GM18498 (cell line): Measurements from ENCODE around the gene IQSEC3.
"Not testable (repeated sequence)": the region's sequence is repeated elsewhere in the genome, so short reads cannot be mapped to it uniquely, and the experiment has no call there.

Experiments used
- ATAC-seq: cut with Tn5 transposase; IDR thresholded peaks from one replicate; pipeline ENCODE4 v1.9.1; 2021; ENCODE audit warnings: mild to moderate bottlenecking, moderate library complexity; ENCODE audit not compliant: unreplicated experiment

Gene IQSEC3

DNA sequence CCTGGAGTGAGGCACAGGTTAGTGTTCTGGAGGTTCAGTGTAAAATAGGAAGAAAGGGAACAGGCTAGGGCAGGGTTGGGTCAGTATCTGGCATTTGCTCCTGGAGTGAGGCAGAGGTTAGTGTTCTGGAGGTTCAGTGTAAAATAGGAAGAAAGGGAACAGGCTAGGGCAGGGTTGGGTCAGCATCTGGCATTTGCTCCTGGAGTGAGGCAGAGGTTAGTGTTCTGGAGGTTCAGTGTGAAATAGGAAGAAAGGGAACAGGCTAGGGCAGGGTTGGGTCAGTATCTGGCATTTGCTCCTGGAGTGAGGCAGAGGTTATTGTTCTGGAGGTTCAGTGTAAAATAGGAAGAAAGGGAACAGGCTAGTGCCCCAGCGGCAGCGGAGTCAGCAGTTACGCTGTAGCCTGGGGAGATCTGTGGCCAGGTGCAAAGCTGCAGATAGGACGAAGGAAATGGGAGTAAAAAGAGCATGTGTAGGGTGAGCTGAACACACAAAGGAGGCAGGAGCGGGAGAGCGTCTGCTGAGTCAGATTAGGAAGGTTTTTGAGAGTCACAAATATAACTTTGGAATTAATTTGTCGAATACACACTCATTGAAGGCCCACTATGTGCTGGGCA, 67.2 kb downstream of the IQSEC3 start:
- not testable (repeated sequence) for ATAC-seq

DNA sequence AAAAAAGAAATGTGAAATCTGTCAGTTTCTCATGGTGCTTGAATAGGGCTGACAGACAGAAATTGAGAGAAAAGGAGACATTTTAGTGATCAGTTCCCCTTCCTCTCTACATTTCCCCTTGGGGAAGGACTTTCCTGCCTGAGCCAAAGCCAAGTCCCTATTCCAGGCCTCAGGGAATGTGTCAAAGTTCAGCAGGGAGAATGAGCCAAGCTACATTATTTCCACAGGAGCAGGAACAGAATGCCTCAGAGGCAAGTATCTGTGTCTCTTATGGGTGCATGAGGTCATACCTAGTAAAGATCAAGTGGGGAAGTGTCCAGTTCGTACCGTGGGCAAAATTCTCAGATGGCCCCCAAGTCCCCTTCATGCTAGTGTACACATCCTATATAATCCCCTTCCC, 68.6 kb downstream of the IQSEC3 start:
- no peak for ATAC-seq

DNA sequence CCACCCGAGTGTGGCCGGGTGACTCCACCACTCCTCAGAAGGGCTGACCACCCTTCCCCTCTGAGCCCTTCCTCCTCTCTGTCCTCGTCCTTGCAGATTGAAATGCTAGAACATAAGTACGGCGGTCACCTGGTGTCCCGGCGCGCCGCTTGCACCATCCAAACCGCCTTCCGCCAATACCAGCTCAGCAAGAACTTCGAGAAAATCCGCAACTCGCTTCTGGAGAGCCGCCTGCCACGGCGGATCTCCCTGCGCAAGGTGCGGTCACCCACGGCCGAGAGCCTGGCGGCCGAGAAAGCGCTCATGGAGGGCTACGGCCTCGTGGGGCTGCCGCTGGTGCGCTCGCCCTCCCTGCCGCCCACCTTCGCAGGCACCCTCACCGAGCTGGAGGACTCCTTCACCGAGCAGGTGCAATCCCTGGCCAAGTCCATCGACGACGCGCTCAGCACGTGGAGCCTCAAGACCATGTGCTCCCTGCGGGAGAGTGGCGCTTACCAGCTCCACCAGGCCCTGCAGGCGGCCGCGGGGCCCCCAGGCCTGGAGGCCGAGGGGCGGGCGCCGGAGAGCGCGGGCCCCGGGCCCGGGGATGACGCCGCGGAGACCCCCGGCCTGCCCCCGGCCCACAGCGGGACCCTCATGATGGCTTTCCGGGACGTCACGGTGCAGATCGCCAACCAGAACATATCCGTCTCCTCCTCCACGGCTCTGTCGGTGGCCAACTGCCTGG, 71.8 kb downstream of the IQSEC3 start:
- ATAC-seq = no peak

DNA sequence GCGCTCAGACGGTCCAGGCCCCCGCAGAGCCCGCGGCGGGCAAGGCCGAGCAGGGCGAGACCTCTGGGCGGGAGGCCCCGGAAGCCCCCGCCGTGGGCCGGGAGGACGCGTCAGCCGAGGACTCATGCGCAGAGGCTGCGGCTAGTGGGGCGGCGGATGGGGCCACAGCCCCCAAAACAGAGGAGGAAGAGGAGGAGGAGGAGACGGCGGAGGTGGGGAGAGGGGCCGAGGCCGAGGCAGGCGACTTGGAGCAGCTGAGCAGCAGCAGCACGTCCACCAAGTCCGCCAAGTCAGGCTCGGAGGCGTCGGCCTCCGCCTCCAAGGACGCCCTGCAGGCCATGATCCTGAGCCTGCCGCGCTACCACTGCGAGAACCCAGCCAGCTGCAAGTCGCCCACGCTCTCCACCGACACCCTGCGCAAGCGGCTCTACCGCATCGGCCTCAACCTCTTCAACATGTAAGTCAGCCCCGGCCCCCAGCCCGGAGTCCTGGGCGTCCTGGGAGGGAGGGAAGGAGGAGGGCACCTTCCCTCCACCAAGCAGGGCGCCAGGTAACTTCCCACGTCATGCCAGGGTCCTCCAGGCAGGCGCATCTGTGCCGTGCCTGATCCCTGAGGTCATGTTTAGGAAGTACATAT, 72.4 kb downstream of the IQSEC3 start:
- ATAC-seq = no peak

DNA sequence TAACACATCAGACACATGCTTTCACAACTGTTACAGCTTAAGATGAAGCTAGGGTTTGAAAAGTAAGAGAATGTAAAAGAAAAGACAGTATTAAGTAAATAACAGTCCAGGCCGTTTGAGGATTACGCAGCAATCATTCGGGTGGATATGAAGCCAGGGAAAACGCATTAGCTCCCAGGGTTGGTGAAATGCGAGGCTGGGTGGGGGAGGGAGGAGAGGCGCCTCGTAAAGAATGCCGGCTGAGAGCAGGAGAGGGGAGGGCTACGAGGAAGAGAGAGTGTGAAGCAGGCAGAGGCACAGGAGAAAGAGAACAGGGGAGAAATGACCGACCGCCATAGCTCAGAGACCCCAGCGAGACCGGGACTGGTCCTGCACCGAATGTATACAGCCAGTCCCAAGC, 73.0 kb downstream of the IQSEC3 start:
- ATAC-seq = no peak

DNA sequence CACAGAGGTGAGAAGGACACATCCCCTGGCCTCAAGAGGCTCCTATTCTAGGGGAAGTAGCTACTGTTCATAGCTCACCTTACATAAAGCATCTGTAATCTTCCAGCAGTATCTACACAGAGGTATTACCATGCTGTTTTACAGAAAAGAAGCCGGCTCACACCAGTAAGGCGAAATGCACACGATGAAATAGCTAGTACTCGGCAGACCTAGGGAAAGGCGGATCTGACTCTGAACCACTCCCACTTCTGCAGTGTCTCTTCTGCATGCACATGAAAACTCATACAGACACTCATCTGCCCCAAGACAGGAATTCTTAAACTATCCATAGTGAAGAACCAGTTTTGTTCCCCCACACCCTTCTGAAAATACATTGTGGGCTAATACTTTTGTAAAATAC, 73.6 kb downstream of the IQSEC3 start:
- ATAC-seq = no peak

DNA sequence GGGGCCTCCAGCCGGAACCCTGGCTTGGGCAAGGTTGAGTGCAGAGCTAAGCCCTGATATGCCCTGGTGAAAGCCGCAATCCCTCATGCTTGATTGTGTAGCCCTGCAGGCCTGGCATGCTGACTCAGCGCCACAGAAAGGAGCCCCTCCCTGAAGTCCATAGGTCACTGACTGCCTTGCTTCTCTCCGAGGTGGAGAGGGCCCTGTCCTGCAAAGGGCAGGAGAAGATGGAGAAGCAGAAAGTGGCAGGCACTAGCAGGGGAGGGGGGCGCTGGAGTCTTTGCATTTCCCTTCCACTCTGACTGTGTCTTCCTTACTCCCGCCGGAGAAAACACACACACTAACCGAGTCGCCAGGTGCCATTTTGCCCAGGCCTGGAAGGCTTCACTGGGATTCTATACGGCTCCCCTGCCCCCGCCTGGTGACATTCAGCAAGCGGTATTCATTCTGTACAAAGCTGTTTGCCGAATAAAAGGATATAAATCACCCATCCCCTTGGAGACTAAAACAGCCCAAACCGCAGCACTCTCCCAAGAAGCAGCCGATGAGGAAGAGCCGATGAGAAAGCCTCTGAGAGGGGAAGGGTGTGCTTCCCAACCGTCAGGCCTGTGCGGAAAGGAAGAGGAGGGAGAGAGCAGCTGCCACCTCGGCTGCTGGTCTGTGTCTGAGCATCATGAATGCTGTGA, 77.5 kb downstream of the IQSEC3 start:
- no peak for ATAC-seq

DNA sequence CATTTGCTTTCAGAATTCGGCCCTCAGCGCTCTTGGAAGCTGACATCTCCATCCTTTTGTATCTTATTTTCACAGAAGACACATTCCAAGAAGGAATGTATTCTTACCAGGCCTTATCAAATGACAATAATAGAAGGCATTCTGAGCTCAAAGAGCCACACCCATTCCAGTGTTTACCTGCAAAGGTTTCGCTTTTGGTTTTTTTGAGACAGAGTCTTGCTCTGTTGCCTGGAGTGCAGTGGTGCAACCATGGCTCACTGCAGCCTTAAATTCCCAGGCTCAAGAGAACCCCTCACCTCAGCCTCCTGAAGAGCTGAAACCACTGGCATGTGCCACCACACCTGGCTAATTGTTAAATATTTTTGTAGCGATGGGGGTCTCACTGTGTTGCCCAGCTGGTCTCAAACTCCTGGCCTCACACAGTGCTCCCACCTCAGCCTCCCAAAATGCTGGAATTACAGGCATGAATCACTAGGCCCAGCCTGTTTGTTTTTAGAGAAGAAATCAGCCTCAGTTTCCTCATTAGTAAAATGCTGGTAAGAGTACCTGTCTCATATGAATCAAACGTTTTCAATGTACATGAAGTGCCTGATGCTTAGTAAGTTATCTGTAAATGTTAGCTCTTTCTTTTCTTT, 78.2 kb downstream of the IQSEC3 start:
- no peak for ATAC-seq

DNA sequence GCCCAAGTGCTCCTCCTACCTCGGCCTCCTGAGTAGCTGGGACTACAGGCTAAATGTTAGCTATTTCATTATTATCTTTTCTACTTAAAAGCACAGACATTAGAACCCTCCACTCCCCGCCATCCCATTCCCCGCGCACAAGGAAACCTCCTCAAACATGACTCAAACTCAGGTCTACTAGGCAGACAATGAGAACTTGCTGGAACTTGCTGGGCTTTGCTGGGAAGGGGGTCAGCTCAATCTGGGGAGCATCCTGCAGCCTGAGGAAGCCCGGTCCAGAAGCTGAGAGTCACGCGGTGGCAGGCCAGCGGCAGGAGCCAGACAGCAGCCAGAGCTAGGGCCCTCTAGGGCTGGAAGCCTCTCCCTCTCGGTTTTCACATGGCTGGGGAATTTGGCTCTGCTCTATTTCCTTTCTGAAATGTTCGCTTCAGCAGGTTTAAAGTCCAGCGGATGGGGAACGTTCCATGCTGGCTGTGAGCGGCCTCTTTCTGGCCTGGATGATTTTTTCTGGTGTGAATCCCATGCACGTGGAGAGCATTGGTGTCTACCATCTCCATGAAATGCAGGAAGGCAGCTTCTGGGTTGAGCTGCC, 78.9 kb downstream of the IQSEC3 start:
- ATAC-seq = no peak

DNA sequence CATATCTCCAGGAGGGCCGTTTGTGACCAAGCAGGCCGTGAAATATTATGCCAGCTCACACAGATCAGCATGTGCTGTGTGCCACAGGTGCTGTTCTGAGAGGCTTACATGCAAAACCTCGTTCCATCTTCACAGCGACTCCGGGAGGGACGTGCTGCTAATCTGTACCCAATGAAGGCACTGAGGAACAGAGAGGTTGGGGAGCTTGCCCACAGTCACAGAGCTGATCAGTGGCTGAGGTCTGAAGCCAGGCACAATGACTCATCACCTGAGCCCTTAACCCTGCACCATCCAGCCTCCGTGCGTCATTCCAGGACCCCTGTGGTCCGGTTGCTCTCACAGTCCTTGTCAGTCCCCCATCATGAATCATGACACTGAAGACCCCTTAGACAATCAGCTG, 80.7 kb downstream of the IQSEC3 start:
- no peak for ATAC-seq

DNA sequence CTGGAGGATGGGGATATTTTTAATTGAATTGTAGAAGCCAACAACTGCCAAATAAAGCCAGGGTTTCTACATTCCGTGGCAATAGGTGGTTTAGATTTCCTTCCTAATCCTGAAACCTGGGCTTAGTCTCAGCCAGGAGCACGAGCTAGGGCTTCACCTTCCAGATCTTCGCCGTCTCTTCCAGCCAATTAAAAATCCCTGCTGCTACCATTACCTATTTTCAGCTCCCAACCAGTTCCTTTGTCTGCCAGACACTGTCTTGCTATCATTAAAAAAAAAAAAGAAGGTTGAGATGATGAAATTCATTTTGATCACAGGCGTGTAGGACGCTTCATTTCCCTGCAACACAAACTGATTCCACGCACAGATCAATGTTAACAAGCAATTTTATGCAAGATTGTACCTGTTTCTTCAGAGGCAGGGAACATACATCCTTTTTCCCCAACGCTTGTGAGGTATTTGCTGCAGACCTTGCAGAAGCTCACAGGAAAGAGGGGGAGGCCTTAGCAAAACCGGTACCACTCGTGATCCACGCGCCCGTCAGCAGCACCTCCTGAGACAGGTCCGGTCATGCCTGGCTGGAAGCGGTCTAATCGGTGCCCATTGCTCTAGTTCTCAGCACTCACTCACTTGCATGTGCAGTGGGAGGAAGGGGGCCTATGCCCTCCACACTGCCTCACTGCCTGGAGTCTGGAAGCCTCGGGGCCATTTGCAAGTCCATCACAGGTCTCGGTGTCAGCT, 82.3 kb downstream of the IQSEC3 start:
- ATAC-seq = no peak

DNA sequence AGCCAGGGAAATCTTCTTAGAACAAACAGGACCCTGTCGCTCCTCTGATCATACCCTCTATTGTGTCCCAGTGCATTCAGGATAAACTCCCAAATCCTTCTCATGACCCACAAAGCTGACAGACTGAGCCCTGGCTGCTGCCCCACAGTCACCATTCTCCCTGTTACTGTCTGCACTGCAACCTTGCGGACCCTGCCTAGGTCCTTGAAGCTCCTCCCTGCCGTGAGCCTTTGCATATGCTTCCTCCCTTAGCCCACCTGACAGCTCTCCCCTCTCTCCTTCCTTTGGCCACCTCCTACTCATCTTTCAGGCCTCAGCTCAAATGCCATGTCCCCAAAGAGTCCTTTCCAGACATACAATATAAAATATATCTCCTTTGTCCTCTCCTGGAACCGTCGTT, 85.0 kb downstream of the IQSEC3 start:
- no peak for ATAC-seq

DNA sequence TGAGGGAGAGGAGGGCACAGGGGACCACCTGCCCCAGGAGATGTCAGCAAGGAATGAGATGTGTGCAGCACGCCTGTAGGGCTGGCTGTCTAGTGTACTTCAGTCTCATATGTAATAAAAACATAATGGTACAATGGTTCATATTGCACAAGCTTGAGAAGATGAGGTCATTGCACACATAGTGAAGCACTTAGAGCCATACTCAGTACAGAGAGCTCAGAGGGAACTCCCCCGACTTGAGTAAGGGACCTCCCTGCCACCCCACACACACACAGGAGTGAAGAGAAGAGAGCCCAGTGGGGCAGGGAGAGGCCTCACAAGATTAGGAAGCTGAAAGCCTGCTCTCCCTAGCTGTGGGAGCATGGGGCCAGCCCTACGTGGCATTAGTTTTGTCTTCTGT, 85.9 kb downstream of the IQSEC3 start:
- ATAC-seq = no peak

DNA sequence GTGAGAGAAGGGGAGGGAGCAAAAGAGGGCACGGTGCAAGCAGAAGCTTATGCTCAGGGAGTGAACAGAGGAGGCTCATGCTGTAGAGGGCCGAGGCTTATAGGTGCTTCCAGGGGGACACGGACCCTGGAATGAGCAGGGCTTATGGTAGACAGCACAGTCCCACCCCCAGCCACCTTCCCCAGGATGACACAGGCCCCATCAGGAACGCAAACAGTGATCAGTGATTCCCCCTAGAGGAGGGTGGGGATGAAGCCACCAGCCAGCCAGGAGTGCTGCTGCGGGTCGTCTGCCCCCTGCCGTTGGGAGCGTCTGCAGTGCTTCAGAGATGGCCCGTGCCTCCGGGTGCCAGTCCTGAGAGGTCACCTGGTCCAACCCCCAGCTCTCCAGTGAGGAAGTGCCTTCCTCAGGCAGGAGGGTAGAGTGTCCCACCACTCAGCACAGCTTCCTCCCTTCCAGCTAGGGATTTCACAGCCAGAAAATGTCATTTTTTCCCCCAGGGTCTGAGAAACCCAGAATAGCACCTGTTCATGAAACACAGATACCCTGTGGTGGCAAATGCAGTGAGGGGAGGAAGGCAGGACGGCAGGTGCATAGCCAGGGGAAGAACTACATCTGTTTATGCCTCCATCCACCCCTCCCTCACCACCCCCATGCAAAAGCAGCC, 86.6 kb downstream of the IQSEC3 start:
- ATAC-seq = no peak

DNA sequence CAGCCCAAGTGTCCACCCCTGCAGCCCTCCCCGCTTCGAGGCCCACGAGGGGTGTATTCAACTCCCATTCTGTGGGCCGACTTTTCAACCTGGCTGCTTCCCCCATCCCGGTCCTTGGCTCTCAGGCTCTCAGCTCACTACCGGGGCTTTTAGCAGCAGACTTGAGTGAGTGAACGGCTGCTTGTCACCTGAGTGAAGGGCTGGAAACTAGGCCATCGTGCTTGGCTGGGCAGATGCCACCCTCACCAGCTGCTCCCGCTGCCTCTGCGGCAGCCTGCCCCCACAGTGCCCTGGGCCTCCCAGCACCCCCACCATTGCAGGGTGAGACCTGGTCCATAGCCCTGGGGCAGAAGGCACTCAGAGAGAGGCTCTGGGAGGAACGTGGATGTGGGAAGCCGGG, 87.5 kb downstream of the IQSEC3 start:
- no peak for ATAC-seq

DNA sequence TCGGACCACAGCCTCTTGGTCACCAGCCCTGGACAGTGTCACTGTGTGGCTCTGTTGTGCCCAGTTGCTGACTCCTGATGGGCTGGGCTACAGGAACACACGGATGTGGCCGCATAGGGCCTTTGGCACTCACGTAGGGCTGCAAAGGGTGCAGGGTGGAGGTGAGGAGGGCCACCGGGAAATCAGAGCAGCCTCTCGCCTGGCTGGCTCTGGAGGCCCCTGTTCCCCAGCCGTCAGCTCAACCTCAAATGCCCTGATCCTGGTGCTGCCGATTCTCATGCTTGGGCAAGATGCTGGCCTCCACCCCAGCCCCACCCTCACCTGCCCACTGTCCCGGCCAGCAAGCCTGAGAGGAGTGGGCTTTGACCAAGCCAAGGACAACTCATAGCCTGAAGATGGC, 88.4 kb downstream of the IQSEC3 start:
- no peak for ATAC-seq

DNA sequence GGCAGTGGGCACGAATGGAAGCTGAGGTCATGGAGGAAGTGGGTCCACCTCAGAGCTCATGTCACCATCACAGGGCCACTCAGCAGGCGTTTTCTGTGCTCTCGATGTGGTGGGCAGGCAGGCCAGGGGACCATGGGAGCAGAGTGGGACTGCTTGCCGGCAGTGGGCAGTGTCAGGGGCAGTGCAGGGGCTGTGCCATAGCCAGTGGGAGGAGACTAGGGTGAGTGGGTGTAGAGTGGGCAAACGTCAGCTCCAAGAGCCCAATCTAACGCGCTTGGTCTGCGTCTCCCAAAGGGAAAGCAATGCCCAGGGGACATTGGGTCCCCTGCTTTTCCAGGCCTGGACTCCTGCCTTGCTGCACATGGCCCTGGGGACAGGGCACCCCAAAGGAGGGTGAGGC, 89.1 kb downstream of the IQSEC3 start:
- no peak for ATAC-seq

DNA sequence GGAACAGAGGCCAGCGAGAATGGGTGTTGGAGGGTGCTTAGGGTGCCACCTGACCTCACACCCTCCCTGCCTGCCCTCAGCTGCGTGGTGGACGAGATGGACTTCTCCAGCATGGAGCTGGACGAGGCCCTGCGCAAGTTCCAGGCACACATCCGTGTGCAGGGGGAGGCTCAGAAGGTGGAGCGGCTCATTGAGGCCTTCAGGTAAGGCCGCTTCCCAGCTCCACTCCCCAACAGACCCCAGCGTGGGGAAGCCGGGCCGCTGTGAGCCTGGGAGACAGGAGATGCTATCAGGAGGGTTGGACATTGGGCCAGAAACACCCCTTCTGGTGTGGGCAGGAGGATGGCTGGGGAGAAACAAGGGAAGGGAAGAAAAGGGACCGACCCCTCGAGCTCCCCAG, 90.4 kb downstream of the IQSEC3 start:
- ATAC-seq = no peak

DNA sequence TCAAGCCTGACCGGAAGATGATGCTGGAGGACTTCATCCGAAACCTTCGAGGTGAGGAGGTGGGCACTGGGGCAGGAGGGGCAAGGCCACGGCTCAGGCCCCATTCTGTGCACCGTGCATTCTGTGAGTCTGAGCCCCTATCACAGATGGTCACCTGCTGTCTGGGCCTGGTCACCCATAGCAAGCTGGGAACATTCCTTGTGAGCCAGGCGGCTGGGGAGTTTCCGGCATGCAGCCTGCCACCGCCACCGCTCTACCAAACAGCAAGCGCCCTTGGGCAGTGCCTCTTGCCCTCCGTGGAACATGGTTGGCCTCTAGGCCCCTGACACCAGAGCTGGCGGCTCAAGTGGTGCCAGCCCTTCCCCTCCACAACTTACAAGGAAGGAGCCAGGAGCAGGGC, 91.1 kb downstream of the IQSEC3 start:
- no peak for ATAC-seq
